Astrocyte (in vitro differentiated cells and primary cell): ENCODE measurements around the gene ELMO1. TPM values are rescaled to one million over a fixed set of nuclear protein-coding genes. Genes with fewer than 3 reads are reported as not detected.

ENCODE experiments used
- DNase-seq: peaks from one replicate; pipeline ENCODE4 v3.0.0-alpha.2; 2010; ENCODE audit warnings: low read depth
- FAIRE-seq: peaks from 2 replicates; lab custom pipeline; 2011; peaks lifted over from hg19 to GRCh38; lab: Jason Lieb, UNC
- H2AFZ ChIP-seq: 2 replicates; pipeline ENCODE4 v1.6.0; 2012; ENCODE audit warnings: low read depth, low read length, inconsistent platforms
- H3K27ac ChIP-seq: 2 replicates; pipeline ENCODE4 v1.5.1; 2011; ENCODE audit warnings: low read depth, low read length, inconsistent platforms
- H3K27me3 ChIP-seq: 2 replicates; pipeline ENCODE4 v1.6.0; 2011; ENCODE audit warnings: low read length, inconsistent platforms; ENCODE audit not compliant: insufficient read depth
- H3K36me3 ChIP-seq: 2 replicates; pipeline ENCODE4 v1.5.1; 2011; ENCODE audit warnings: low read length, inconsistent platforms; ENCODE audit not compliant: insufficient read depth
- H3K4me1 ChIP-seq: 2 replicates; pipeline ENCODE4 v1.5.1; 2011; ENCODE audit warnings: low read length, inconsistent platforms; ENCODE audit not compliant: insufficient read depth
- H3K4me2 ChIP-seq: 2 replicates; pipeline ENCODE4 v1.6.0; 2012; ENCODE audit warnings: low read length, inconsistent platforms
- H3K4me3 ChIP-seq: 2 replicates; pipeline ENCODE4 v1.5.1; 2011; ENCODE audit warnings: low read depth, mild to moderate bottlenecking, low read length, inconsistent platforms; ENCODE audit not compliant: insufficient read depth
- H3K79me2 ChIP-seq: 2 replicates; pipeline ENCODE4 v1.6.0; 2012; ENCODE audit warnings: mild to moderate bottlenecking, low read length, inconsistent platforms; ENCODE audit not compliant: insufficient read depth
- H3K9ac ChIP-seq: 2 replicates; pipeline ENCODE4 v1.6.0; 2012; ENCODE audit warnings: mild to moderate bottlenecking, low read length, inconsistent platforms
- H3K9me3 ChIP-seq: 2 replicates; pipeline ENCODE4 v1.5.1; 2012; ENCODE audit warnings: low read depth, mild to moderate bottlenecking, low read length, inconsistent platforms; ENCODE audit not compliant: insufficient read depth
- H4K20me1 ChIP-seq: 2 replicates; pipeline ENCODE4 v1.6.0; 2012; ENCODE audit warnings: low read length, inconsistent platforms; ENCODE audit not compliant: insufficient read depth
- H3K27ac Mint-ChIP-seq: one replicate; pipeline ENCODE4 v1.8.0; 2021; ENCODE audit warnings: mild to moderate bottlenecking, mixed read lengths; ENCODE audit not compliant: unreplicated experiment
- H3K27me3 Mint-ChIP-seq: one replicate; pipeline ENCODE4 v1.8.0; 2021; ENCODE audit warnings: low read depth, mixed read lengths; ENCODE audit not compliant: unreplicated experiment
- H3K36me3 Mint-ChIP-seq: one replicate; pipeline ENCODE4 v1.8.0; 2021; ENCODE audit warnings: low read depth, mixed read lengths; ENCODE audit not compliant: unreplicated experiment
- H3K4me1 Mint-ChIP-seq: one replicate; pipeline ENCODE4 v1.8.0; 2021; ENCODE audit warnings: low read depth, mixed read lengths; ENCODE audit not compliant: unreplicated experiment
- H3K4me3 Mint-ChIP-seq: one replicate; pipeline ENCODE4 v1.8.0; 2021; ENCODE audit warnings: mild to moderate bottlenecking, moderate library complexity, mixed read lengths; ENCODE audit not compliant: unreplicated experiment
- H3K9me3 Mint-ChIP-seq: one replicate; pipeline ENCODE4 v1.8.0; 2021; ENCODE audit warnings: mild to moderate bottlenecking, mixed read lengths; ENCODE audit not compliant: unreplicated experiment
- CTCF ChIP-seq: IDR thresholded peaks from 2 replicates; pipeline ENCODE4 v1.5.1; 2011; ENCODE audit warnings: low read depth, mild to moderate bottlenecking, inconsistent platforms, low read length, moderate library complexity; ENCODE audit not compliant: insufficient read depth
- EZH2 ChIP-seq: IDR thresholded peaks from 2 replicates; pipeline ENCODE4 v1.6.1; 2012; ENCODE audit warnings: mild to moderate bottlenecking, low read length, inconsistent platforms; ENCODE audit not compliant: insufficient read depth
- total RNA-seq: library from RNA; stranded (reverse); gene quantifications from 2 replicates; pipeline ENCODE4 v1.2.1, GENCODE V29; 2021

The ELMO1 gene
- total RNA-seq, 1 donor from 2014 or later, result 20.4 TPM

- Histone ChIP-seq H3K9me3 (no peaks in the 10 kb centered on the region), H3K4me1 (no peaks in the 10 kb centered on the region), H3K27me3 (no peaks in the 10 kb centered on the region), H4K20me1 (no peaks in the 10 kb centered on the region), H3K9ac (no peak overlapping the region), H3K79me2 (no peaks in the 10 kb centered on the region), H3K27ac (no peak overlapping the region), H3K4me3 (no peak overlapping the region), H2AFZ (no peak overlapping the region), H3K4me2 (no peak overlapping the region), H3K36me3 (no peaks in the 10 kb centered on the region)
- no peak overlapping the region for H3K4me3 Mint-ChIP-seq
- no peak for FAIRE-seq
- no peaks in the 10 kb centered on the region for H3K27me3 Mint-ChIP-seq
- no peak for DNase-seq
- H3K9me3 Mint-ChIP-seq, result peaks cover 12% of the 10 kb centered on the region
- H3K36me3 Mint-ChIP-seq, result peaks cover 1% of the 10 kb centered on the region
- TF ChIP-seq CTCF (no peak), EZH2 (no peak)
- peaks cover 3% of the 10 kb centered on the region for H3K4me1 Mint-ChIP-seq
- no peak overlapping the region for H3K27ac Mint-ChIP-seq
These were observed 50.3 kb downstream of the ELMO1 start for GRCh38 chr7:37398403-37398802.

- H3K4me3 ChIP-seq, result no peak overlapping the region
- H3K9me3 ChIP-seq, result peaks cover 2% of the 10 kb centered on the region
- Mint-ChIP-seq H3K36me3 (no peaks in the 10 kb centered on the region), H3K4me1 (peaks cover 3% of the 10 kb centered on the region), H3K9me3 (no peaks in the 10 kb centered on the region), H3K27me3 (no peaks in the 10 kb centered on the region), H3K27ac (no peak overlapping the region), H3K4me3 (no peak overlapping the region)
- no peaks in the 10 kb centered on the region for H3K36me3 ChIP-seq
- H3K4me1 ChIP-seq, result no peaks in the 10 kb centered on the region
- FAIRE-seq (no peak), DNase-seq (no peak)
- no peak for TF ChIP-seq CTCF
- TF ChIP-seq EZH2, result no peak
- H3K4me2 ChIP-seq, result no peak overlapping the region
- no peaks in the 10 kb centered on the region for H3K27me3 ChIP-seq
- H3K79me2 ChIP-seq, result no peaks in the 10 kb centered on the region
- no peak overlapping the region for H2AFZ ChIP-seq
- no peaks in the 10 kb centered on the region for H4K20me1 ChIP-seq
- no peak overlapping the region for H3K9ac ChIP-seq
- H3K27ac ChIP-seq, result no peak overlapping the region
These were observed 52.9 kb downstream of the ELMO1 start for GRCh38 chr7:37395618-37396259.

GRCh38 chr7:37394158-37394557, 54.5 kb downstream of the ELMO1 start:
- H3K4me3 ChIP-seq, result no peak overlapping the region
- peaks cover 5% of the 10 kb centered on the region for H3K4me1 Mint-ChIP-seq
- no peak overlapping the region for H3K27ac Mint-ChIP-seq

More at GRCh38 chr7:37394158-37394557, 54.5 kb downstream of the ELMO1 start:
- no peak for FAIRE-seq
- H3K4me1 ChIP-seq, result no peaks in the 10 kb centered on the region
- H4K20me1 ChIP-seq, result no peaks in the 10 kb centered on the region
- H3K9me3 ChIP-seq, result peaks cover 2% of the 10 kb centered on the region
- no peak for DNase-seq
- no peaks in the 10 kb centered on the region for H3K27me3 Mint-ChIP-seq
- H3K4me3 Mint-ChIP-seq, result no peak overlapping the region
- no peak overlapping the region for H3K9ac ChIP-seq
- no peaks in the 10 kb centered on the region for H3K36me3 ChIP-seq
- no peaks in the 10 kb centered on the region for H3K79me2 ChIP-seq
- no peak overlapping the region for H3K4me2 ChIP-seq
- H2AFZ ChIP-seq, result no peak overlapping the region
- no peaks in the 10 kb centered on the region for H3K9me3 Mint-ChIP-seq
- no peaks in the 10 kb centered on the region for H3K27me3 ChIP-seq
- no peaks in the 10 kb centered on the region for H3K36me3 Mint-ChIP-seq
- no peak overlapping the region for H3K27ac ChIP-seq
- TF ChIP-seq EZH2 (no peak), CTCF (no peak)
